Neural cell (in vitro differentiated cells): Measurements from ENCODE around the gene PPARGC1A. TPM values are rescaled to one million over a fixed set of nuclear protein-coding genes. Genes with fewer than 3 reads are reported as not detected.

Experiments
- H2AFZ ChIP-seq: fragments of 200-600, 300-800 bp; sonication (generic), shearing (Covaris generic); 2 replicates; pipeline ENCODE4 v1.6.0; 2014; ENCODE audit warnings: low read depth, mild to moderate bottlenecking, antibody characterized with exemption, low read length, moderate library complexity
- H3F3A ChIP-seq: fragments of 200-600 bp; shearing (Covaris generic); 2 replicates; pipeline ENCODE4 v1.6.1; 2016; ENCODE audit warnings: mild to moderate bottlenecking, moderate library complexity, mixed read lengths, antibody characterized with exemption, low read length; ENCODE audit not compliant: insufficient read depth, poor library complexity, severe bottlenecking
- H3K27ac ChIP-seq: fragments of 200-600, 300-800 bp; sonication (generic), shearing (Covaris generic); 2 replicates; pipeline ENCODE4 v1.5.1; 2014; ENCODE audit warnings: mild to moderate bottlenecking, low read length, moderate library complexity
- H3K27me3 ChIP-seq: fragments of 300-800, 200-600 bp; sonication (generic), shearing (Covaris generic); 2 replicates; pipeline ENCODE4 v1.6.0; 2014; ENCODE audit warnings: mild to moderate bottlenecking, low read depth, low read length, moderate library complexity; ENCODE audit not compliant: insufficient read depth
- H3K36me3 ChIP-seq: fragments of 300-800, 200-600 bp; sonication (generic), shearing (Covaris generic); 2 replicates; pipeline ENCODE4 v1.5.1; 2014; ENCODE audit warnings: mild to moderate bottlenecking, antibody characterized with exemption, low read length, moderate library complexity; ENCODE audit not compliant: insufficient read depth
- H3K4me2 ChIP-seq: fragments of 300-800, 200-600 bp; sonication (generic), shearing (Covaris generic); 2 replicates; pipeline ENCODE4 v1.6.0; 2014; ENCODE audit warnings: mild to moderate bottlenecking, low read length
- H3K4me3 ChIP-seq: fragments of 300-800, 200-600 bp; sonication (generic), shearing (Covaris generic); 2 replicates; pipeline ENCODE4 v1.5.1; 2014; ENCODE audit warnings: mild to moderate bottlenecking, low read length, moderate library complexity
- H3K79me2 ChIP-seq: fragments of 200-600 bp; shearing (Covaris generic); replicated peaks from 2 replicates; pipeline ENCODE4 v1.6.0; 2014; ENCODE audit warnings: mild to moderate bottlenecking, low read length, moderate library complexity; ENCODE audit not compliant: insufficient read depth
- H3K9ac ChIP-seq: fragments of 300-800, 200-600 bp; sonication (generic), shearing (Covaris generic); 2 replicates; pipeline ENCODE4 v1.6.1; 2016; ENCODE audit warnings: mild to moderate bottlenecking, low read length, mixed read lengths
- H3K9me2 ChIP-seq: fragments of 200-600 bp; shearing (Covaris generic); 2 replicates; pipeline ENCODE4 v1.6.1; 2016; ENCODE audit warnings: mild to moderate bottlenecking, low read length, mixed read lengths; ENCODE audit not compliant: insufficient read depth
- H3K9me3 ChIP-seq: fragments of 200-600, 300-800 bp; sonication (generic), shearing (Covaris generic); 2 replicates; pipeline ENCODE4 v1.6.1; 2016; ENCODE audit warnings: mild to moderate bottlenecking, mixed run types, low read length, moderate library complexity, mixed read lengths
- H4K20me1 ChIP-seq: fragments of 200-600 bp; shearing (Covaris generic); 2 replicates; pipeline ENCODE4 v1.6.1; 2016; ENCODE audit warnings: mild to moderate bottlenecking, mixed run types; ENCODE audit not compliant: insufficient read depth
- CTCF ChIP-seq: fragments of 450-650 bp; IDR thresholded peaks from 2 replicates; pipeline ENCODE4 v1.5.1; 2014; ENCODE audit warnings: antibody characterized with exemption, mild to moderate bottlenecking, moderate library complexity; ENCODE audit not compliant: poor library complexity, severe bottlenecking
- EP300 ChIP-seq: fragments of 450-650 bp; conservative IDR thresholded peaks from 2 replicates; pipeline ENCODE4 v1.6.1; 2014; ENCODE audit warnings: antibody characterized with exemption, mild to moderate bottlenecking, moderate library complexity; ENCODE audit not compliant: poor library complexity, severe bottlenecking
- EZH2 ChIP-seq: fragments of 200-600, 300-800 bp; shearing (Covaris generic), sonication (generic); IDR thresholded peaks from 2 replicates; pipeline ENCODE4 v1.6.1; 2014; ENCODE audit warnings: antibody characterized with exemption, low read length, borderline replicate concordance, mild to moderate bottlenecking; ENCODE audit not compliant: insufficient read depth, poor library complexity, severe bottlenecking
- MXI1 ChIP-seq: fragments of 450-650 bp; conservative IDR thresholded peaks from 2 replicates; pipeline ENCODE4 v1.6.1; 2014; ENCODE audit warnings: antibody characterized with exemption, mild to moderate bottlenecking; ENCODE audit not compliant: poor library complexity, severe bottlenecking
- POLR2AphosphoS5 ChIP-seq: IDR thresholded peaks from 2 replicates; pipeline ENCODE4 v1.6.1; 2012
- RAD21 ChIP-seq: fragments of 450-650 bp; conservative IDR thresholded peaks from 2 replicates; pipeline ENCODE4 v1.6.1; 2014; ENCODE audit warnings: antibody characterized with exemption, mild to moderate bottlenecking, moderate library complexity
- REST ChIP-seq: IDR thresholded peaks from 2 replicates; pipeline ENCODE4 v1.6.1; 2012; ENCODE audit warnings: borderline replicate concordance
- SMC3 ChIP-seq: fragments of 450-650 bp; conservative IDR thresholded peaks from 2 replicates; pipeline ENCODE4 v1.6.1; 2014; ENCODE audit warnings: antibody characterized with exemption, mild to moderate bottlenecking, moderate library complexity; ENCODE audit not compliant: poor library complexity
- TAF1 ChIP-seq: IDR thresholded peaks from 2 replicates; pipeline ENCODE4 v1.6.1; 2012; ENCODE audit warnings: low read depth
- polyA plus RNA-seq: library from polyadenylated mRNA; depleted of rRNA; stranded (reverse); fragments of >200 nt; gene quantifications from 2 replicates; pipeline ENCODE4 v1.2.3, GENCODE V29; 2014

Gene PPARGC1A
- polyA plus RNA-seq, 1 donor from 2014 or later = 7.2 TPM

DNA sequence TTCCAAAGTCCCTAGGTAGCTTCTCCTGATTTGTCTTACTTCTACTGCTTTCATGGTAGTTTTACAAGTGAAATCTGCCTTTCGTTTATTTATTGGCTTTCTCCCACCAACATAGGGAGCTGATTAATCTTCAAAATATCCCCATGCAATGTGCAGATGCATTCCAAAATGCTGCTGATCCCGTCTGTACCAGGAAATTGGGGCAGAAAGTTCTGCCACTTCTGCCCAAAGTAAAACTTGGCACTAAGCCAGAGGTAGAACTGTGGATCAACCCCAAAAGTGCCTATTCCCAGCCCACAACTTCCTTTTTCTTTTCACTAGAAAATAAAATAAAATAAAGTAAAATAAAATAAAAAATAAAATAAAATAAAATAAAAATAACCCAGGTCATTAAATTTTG, 47.3 kb upstream of the PPARGC1A start:
- TF ChIP-seq REST = no peak
- no peak for TF ChIP-seq CTCF
- TF ChIP-seq MXI1 = no peak
- no peak for TF ChIP-seq RAD21
- no peak for TF ChIP-seq EZH2
- no peak overlapping the region for H3K27ac ChIP-seq
- no peaks in the 10 kb centered on the region for H3K36me3 ChIP-seq
- no peak overlapping the region for H3K9ac ChIP-seq
- H3K9me3 ChIP-seq = no peaks in the 10 kb centered on the region
- H4K20me1 ChIP-seq = no peaks in the 10 kb centered on the region
- H3K79me2 ChIP-seq = no peaks in the 10 kb centered on the region
- H3K4me3 ChIP-seq = no peak overlapping the region
- H3K27me3 ChIP-seq = no peaks in the 10 kb centered on the region
- no peaks in the 10 kb centered on the region for H3F3A ChIP-seq
- H3K9me2 ChIP-seq = no peaks in the 10 kb centered on the region
- no peak overlapping the region for H2AFZ ChIP-seq
- H3K4me2 ChIP-seq = no peak overlapping the region

GRCh38 chr4:23934915-23935314, 45.1 kb upstream of the PPARGC1A start:
- no peaks in the 10 kb centered on the region for H3K36me3 ChIP-seq
- H3K9me2 ChIP-seq = no peaks in the 10 kb centered on the region
- H3K9ac ChIP-seq = no peak overlapping the region
- no peak overlapping the region for H3K27ac ChIP-seq
- H3K9me3 ChIP-seq = no peaks in the 10 kb centered on the region
- H3K4me2 ChIP-seq = no peak overlapping the region
- H3K27me3 ChIP-seq = no peaks in the 10 kb centered on the region
- H3K79me2 ChIP-seq = no peaks in the 10 kb centered on the region
- no peak for TF ChIP-seq REST
- TF ChIP-seq MXI1 = no peak
- TF ChIP-seq EZH2 = no peak
- no peak for TF ChIP-seq TAF1
- TF ChIP-seq SMC3 = no peak
- no peak for TF ChIP-seq POLR2AphosphoS5
- TF ChIP-seq EP300 = no peak
- no peak for TF ChIP-seq CTCF
- no peak for TF ChIP-seq RAD21
- H2AFZ ChIP-seq = no peak overlapping the region
- no peaks in the 10 kb centered on the region for H3F3A ChIP-seq
- no peak overlapping the region for H3K4me3 ChIP-seq
- H4K20me1 ChIP-seq = no peaks in the 10 kb centered on the region
